H1 (cell line): ENCODE results near the gene SLC9A2. TPM values are rescaled to one million over a fixed set of nuclear protein-coding genes. Genes with fewer than 3 reads are reported as not detected.

Source experiments
- polyA plus RNA-seq, 7 experiments: library from polyadenylated mRNA; depleted of rRNA in 3 of 7; stranded (reverse) in 5 of 7; unstranded in 2 of 7; fragments of >200 nt in 5 of 7; fragments of 200-250 nt in 2 of 7; gene quantifications; 1 replicate in 5 of 7; 2 replicates in 1 of 7; 4 replicates in 1 of 7; pipeline versions ENCODE4 v1.2.1 to v1.2.3, GENCODE V29; 2011 to 2013; ENCODE audit warnings: missing spikeins in 2 of 7, mixed read lengths in 2 of 7
- total RNA-seq: library from RNA; stranded (reverse); fragmentation: NEBNext Ultra II Directional; extraction: Animal tissue kit (Norgen Biotek cat#: 25700); gene quantifications from 2 replicates; pipeline ENCODE4 v1.2.1, GENCODE V29; 2021

The SLC9A2 gene
- total and polyA plus RNA-seq, 2 of the 8 experiments (the other 6 are each of a cell fraction or from before 2014, with no cell fraction given): 0.06 to 0.13 TPM

Other genes starting within 250 kb of the SLC9A2 start
- gene IL18RAP, start 196.4 kb upstream of the SLC9A2 start, total RNA-seq: not detected in 2 replicates
- not detected in 2 replicates for gene IL18RAP, start 196.4 kb upstream of the SLC9A2 start, polyA plus RNA-seq (2011; rRNA removed)
- gene SLC9A4, start 146.3 kb upstream of the SLC9A2 start, total RNA-seq: not detected in 2 replicates
- not detected in 2 replicates for gene SLC9A4, start 146.3 kb upstream of the SLC9A2 start, polyA plus RNA-seq (2011; rRNA removed)
- gene TMEM182, start 142.5 kb downstream of the SLC9A2 start, total RNA-seq: 3.1 and 4.3 TPM in 2 replicates
- 1.8 and 3.1 TPM in 2 replicates for gene TMEM182, start 142.5 kb downstream of the SLC9A2 start, polyA plus RNA-seq (2011; rRNA removed)